GM12874 (cell line): Measurements from ENCODE around the gene SAPCD1.

Source experiments
- CTCF ChIP-seq: IDR thresholded peaks from 2 replicates; pipeline ENCODE4 v1.5.1; 2011; ENCODE audit warnings: low read depth, mild to moderate bottlenecking, control low read depth, low read length, moderate library complexity; ENCODE audit not compliant: insufficient read depth

The SAPCD1 gene

GRCh38 chr6:31762356-31762755 lies at the start of gene SAPCD1:
Gene SAPCD1, plus strand, starts transcription at chr6:31762656. Its CDS starts 399 bp downstream, at chr6:31763055.
- no peak for TF ChIP-seq CTCF

DNA sequence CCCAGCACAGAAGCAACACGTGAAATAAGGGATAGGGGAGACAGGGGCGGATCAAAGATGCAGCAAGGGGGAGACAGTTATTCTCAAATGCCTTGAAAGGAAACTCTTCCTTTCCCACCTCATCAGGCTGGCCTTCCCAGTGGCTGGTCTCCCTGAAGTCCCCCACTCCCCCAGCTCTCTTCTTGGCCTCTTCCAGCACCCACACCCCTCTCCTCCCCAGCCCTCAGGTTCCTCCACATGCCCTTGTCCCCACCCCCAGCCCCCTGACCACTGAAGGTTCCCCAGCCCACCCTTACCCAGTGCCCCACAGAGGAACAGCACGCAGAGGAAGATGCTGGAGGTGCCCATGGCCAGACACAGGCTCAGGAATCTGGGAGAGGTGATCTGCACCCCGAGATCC lies 49.0 kb upstream of the SAPCD1 start:
- no peak for TF ChIP-seq CTCF

DNA sequence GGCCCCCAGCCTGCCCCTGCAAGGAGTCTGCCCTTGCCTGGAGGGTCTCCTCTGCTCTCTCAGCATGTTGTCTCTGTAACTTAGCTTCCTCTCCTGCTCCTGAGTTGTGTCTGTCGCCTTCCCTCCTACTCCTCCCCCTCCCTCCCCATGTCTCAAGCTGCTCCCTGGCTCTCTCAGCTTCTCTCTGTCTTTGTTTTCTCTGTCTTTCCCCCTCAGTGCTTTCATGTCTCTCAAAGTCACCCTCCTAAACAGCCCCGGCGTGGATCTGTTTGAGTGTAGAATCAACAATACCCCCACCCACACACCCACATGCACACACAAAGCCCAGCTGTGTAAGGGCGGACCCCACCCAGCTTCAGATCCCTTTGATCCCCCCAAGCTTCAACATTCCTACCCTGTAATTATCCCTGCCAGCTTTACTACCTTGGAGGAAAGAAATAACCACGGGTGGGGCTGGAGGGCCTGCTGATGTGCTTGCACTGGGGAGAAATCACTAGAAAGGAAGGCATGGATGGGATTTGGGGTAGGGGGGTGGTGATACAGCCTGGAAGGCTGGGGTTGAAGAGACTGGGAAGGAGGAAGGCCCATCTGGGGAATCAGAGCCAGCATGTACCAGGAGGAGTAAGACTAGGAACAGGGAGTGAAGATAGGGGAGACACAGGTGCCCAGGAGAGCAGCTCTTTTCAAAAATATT lies 48.3 kb upstream of the SAPCD1 start:
- no peak for TF ChIP-seq CTCF

GRCh38 chr6:31715022-31715958 lies 47.2 kb upstream of the SAPCD1 start, which contains the start of gene LY6G6D:
Gene LY6G6D, plus strand, starts transcription at chr6:31715348. Its CDS starts 8 bp downstream, at chr6:31715356.
- TF ChIP-seq CTCF, result no peak

- TF ChIP-seq CTCF, result no peak
These were observed 44.8 kb upstream of the SAPCD1 start for GRCh38 chr6:31717499-31718222.

DNA sequence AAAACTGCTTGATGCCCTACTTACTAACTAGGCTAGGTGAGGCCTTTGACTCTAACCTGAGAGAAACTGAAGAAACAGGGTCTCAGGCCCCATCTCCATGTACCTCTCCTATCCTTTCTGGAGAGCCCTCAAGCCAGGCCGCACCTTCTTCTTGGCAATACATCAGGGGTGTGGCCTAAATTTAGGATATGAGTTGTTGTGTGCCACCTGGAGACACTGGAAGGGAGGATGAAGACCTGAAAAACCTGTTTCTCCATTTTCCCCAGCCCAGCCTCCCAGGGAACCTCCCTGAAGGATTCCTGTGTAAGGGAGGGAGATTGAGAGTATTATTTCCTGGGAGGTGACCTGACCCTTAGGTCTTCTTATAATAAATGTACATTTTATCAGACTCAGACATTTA lies 44.2 kb upstream of the SAPCD1 start:
- no peak for TF ChIP-seq CTCF

DNA sequence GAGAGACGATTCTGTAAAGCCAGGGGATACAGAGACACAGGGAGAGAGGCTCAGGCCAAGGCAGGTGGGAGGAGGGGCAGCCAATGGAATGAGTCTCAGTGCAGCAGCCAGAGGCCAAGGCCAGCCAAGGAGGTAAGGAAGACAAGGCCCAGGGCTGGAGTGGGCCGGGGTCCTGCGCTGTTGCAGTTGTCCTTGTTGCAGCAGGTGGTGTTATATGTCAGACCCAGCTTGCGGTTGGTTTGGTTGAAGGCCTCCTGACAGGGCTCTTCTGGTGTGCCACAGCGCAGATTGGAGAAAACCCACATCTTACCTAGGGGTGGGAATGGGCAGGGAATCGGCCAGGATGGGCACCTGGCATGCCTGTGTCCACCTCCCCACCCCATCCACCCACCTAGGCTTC lies 43.5 kb upstream of the SAPCD1 start:
- TF ChIP-seq CTCF, result no peak
